ENCODE measurements around the gene KIAA1217.
"Not testable (repeated sequence)": the region's sequence is repeated elsewhere in the genome, so short reads cannot be mapped to it uniquely, and the experiment has no call there.

Gene KIAA1217

GRCh38 chr10:24299578-24300260 lies 90.8 kb downstream of the KIAA1217 start:
- peak; percentile 76 for DNase-seq

DNA sequence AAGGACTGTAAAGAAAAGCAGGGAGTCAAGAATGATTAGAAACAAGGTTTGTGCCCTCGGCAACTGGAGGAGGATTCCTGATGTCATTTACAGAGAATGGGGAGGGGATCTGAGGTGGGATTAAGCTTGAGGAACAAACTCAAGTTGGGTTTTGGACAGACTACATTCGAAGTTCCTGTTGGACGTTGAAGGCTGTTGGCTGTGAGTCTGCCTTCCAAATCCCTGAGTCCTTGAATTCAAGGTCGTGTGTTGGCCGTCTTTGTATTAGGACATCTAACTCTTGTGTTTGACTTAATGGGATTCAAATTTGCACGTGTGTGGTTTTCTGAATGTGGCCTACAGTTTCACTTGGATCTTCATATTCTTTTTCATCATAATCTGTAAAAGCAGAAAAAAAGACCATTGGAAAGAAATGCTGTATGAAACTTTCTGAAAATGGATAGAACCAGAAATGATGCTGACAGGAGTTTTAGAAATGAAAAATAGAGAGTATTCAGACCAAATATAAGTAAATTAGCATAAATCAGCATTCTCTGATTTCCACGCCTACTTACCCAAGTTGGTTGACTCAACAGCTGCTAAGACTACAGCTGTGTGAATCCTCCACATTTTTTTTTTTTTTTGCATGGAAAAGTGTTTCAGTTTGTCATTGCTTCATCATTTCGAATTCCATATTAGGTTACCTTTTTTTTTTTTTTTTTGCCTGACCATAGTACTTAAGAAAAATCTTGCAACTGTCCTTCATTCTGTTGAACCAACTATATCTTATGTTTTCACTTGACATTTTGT lies 94.8 kb downstream of the KIAA1217 start:
- no peak for DNase-seq

GRCh38 chr10:24305551-24306506 lies 96.9 kb downstream of the KIAA1217 start:
- no peak for DNase-seq

DNA sequence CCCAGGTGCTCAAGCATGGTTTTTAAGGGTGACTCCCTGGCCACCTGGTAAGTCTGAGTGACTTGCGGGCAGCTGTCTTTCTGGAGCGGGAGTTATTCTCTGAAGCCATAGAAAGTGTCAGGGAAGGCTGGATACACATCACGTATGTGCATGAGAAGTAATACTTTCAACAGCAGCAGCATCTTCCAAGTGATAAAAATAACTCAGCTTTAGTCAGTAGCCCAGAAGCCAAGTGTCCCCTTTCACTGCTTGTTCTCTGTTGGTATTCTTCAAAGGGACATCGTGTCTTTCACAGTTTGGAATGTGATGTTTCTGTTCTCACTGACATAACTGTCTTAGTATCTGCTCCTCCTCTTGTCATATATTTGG lies 97.6 kb downstream of the KIAA1217 start:
- no peak for DNase-seq

DNA sequence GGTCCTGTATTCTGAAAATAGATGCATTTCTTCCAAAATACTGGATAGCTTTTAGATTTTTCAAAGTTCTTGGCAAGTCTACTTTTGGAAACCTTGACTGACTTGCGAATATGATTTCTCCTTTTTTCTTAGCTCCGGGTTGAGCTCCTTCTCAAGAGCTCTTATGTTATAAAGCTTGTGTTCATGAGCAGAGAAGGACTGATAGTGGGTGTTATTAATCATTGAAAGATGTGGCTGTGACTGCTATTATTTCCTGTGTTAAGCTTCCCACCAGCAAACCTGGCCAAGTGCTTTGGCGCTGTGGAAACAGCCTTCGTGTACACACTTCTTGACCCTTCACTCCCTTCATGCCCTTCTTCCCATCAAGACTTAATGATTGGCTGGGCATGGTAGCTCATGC lies 98.2 kb downstream of the KIAA1217 start:
- DNase-seq = no peak

GRCh38 chr10:24307696-24308485 lies 99.0 kb downstream of the KIAA1217 start:
- no peak for DNase-seq

- DNase-seq = peak; percentile 65
Measured at GRCh38 chr10:24310104-24310503, 101.2 kb downstream of the KIAA1217 start.

- DNase-seq = no peak
Measured at GRCh38 chr10:24311888-24312287, 103.0 kb downstream of the KIAA1217 start.

- DNase-seq = no peak
Measured at GRCh38 chr10:24313283-24313682, 104.3 kb downstream of the KIAA1217 start.

DNA sequence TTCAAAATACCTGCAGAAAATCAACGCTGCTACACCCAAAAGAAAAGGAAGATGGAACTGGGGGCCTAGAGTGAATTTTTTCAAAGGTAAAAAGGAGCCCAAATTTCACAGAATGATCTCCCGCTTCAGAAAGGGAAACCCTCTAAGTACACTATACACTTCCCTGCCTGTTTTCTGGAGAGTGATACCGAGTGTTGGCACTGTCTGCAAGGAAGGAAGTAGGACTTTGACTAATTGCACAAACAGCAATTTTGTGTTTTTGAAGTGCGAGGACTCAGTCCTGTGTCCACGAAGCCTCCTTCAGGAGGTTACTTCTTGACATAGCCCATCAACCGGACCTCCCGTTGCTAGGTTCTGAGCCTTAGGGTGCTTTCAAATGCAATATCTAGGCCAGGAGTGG lies 106.3 kb downstream of the KIAA1217 start:
- DNase-seq = no peak

- peak; percentile 33 for DNase-seq
Measured at GRCh38 chr10:24318517-24318916, 109.6 kb downstream of the KIAA1217 start.

DNA sequence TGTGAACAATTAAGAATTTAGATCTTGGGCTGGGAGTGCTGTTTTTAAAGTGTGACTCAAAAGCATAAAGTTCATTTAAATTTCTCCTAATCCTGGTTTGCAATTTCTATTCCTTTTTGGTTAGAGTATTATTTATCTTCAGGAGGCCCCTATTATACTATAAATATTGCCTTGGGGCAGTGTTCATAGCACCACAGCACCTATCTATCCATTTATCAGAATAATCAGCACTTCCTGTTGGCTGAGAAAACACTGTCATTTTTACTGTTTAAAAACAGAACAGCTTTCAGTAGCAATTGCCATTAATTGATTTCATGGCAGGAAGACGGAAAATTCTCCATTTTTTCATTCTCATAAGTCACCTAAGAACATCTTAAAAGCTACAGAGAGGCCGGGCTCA lies 111.4 kb downstream of the KIAA1217 start:
- no peak for DNase-seq

DNA sequence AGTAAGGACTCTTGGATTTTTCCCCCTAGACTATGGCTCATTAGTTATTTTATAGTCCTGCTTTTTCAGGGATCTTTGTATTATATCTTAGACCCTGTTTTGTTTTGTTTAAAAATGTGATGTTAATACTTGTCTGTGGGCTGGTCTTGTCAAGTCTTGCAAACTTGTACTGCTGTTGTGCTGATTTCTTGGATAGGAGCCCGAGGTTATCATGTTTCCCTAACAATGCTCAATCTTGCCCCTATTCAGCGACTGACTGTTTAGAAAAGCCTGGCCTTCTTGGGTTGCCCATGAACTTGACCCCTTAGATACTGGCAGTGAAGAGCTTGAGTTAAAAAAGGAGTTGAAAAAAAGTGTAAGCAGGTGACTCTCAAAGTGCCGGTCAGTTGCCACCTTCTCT lies 115.7 kb downstream of the KIAA1217 start:
- no peak for DNase-seq

- DNase-seq = peak; percentile 46
Measured at GRCh38 chr10:24331457-24331856, 122.5 kb downstream of the KIAA1217 start.

DNA sequence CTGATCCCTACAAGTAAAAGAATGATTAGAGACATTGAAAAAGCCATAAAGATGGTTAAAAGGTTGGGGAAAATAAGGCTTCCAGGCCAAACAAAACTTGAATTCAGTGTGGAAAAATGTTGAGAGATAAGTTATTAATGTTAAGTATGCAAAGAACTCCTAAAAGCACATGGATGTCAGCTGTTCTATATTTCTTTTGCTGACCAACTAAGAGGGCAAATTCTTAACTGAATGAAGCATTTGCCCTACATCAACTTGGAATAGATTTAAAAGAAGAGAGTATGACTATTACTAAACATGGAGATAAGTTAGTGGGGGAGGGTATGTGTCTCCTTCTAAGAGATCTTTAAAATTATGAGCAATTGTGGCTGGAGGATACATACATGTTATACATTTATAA lies 124.8 kb downstream of the KIAA1217 start:
- DNase-seq = peak; percentile 42

GRCh38 chr10:24334279-24334939 lies 125.5 kb downstream of the KIAA1217 start:
- no peak for DNase-seq

DNA sequence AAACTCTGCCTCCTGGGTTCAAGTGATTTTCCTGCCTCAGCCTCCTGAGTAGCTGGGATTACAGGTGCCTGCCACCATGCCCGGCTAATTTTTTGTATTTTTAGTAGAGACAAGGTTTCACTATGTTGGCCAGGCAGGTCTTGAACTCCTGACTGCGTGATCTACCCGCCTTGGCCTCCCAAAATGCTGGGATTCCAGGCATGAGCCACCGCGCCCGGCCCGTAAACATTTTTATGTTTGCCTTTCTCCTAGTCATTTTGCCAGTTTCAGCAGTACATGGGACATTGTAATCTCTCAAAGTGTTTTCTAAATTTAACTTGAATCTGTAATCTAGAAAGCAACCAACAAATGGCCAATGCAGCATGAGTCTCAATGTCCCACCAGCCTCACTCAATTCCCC lies 128.8 kb downstream of the KIAA1217 start:
- not testable (repeated sequence) for DNase-seq

DNA sequence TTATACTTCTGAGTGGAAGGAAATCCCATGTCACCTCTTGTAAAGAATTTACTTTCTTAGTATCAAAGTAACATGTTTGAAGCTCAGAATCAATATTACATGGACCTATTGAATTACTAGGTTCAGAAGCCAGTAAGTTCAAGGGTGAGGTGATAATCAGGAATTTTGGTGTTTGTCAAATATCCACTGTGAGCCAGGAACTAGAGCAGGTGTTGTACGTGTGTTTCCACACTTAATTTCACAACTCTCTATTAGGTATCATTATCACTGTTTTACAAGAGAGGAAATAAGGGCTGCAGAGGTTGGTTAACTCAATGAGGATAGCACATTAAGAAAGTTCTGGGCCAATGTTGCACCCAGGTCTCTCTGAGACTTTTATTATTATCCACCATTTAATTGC lies 130.4 kb downstream of the KIAA1217 start:
- no peak for DNase-seq

DNA sequence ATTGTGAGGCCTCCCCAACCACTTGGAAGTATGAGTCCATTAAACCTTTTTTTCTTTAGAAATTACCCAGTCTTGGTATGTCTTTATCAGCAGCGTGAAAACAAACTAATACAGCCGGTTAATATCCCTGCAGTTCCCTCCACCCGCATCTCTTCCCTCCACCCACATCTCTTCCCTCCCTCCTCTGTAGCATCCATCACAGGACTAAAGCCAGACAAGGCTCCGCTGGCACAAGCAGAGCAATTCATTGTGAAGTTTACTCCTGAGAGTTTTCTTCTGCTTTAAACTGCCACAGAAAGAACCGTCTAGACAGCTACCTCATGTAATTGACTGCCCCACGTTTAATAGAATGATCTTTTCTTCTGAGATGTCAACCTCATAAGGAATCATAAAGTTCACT lies 131.5 kb downstream of the KIAA1217 start:
- no peak for DNase-seq

DNA sequence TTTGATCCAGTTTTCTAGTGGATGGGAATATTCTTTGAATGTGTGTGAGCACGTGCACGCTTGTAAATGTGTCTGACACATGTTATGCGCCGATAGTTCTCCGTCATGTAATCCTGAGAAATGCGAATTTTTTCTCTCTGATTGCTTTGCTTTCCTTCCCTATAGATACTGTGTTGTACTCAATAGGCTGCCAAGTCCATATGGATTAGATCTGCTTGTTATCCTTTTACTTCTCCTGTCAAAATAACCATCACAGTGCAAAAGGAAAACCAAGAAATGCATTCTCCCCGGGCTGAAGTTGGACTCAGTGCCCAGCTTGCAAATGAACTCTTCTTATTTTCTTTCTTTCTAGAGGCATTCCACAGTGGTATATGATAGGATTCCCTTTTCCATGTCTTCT lies 131.9 kb downstream of the KIAA1217 start:
- DNase-seq = no peak

GRCh38 chr10:24341371-24341770 lies 132.4 kb downstream of the KIAA1217 start:
- DNase-seq = no peak

GRCh38 chr10:24341897-24342296 lies 133.0 kb downstream of the KIAA1217 start:
- DNase-seq = no peak
